Breast epithelium (tissue), 3 donors: ENCODE results near the gene CAMTA1.

Source experiments
- POLR2A ChIP-seq: fragments of 450-650 bp; IDR thresholded peaks from one replicate; pipeline ENCODE4 v1.6.1; 2016; ENCODE audit warnings: antibody characterized with exemption, mild to moderate bottlenecking, moderate library complexity
- POLR2AphosphoS5 ChIP-seq, 3 donors: sonication (generic); formaldehyde crosslinking; IDR thresholded peaks; one replicate each; pipeline ENCODE4 v1.6.1; 2017; ENCODE audit warnings: antibody characterized with exemption in 3 of 3
- TF ChIP-seq, protein P1 (sequence below), 3 donors: fragments of 450-650 bp; IDR thresholded peaks; one replicate each; pipeline ENCODE4 v1.5.1; 2016 to 2017; ENCODE audit warnings: antibody characterized with exemption in 3 of 3, mild to moderate bottlenecking in 3 of 3, moderate library complexity in 3 of 3

DNA sequence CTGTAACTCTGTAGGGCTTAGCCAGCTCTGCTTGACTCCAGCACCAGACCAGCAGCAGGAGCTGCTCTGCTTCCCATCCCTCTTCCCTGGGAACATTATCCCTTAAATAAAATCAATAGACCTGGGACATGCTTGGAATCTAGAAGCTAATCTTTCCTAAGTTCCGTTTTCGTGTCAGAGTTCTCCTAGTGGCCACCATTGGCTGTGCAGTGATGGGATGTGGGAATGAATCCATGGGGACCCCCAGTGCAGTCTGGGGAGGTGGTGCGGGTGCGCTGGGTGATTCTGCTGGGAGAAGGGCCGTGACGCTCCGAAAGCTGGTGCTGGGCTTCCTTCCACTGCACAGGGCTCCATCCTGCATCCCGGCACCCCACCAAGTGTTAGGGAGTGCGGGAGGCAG, 202.7 kb downstream of the CAMTA1 start:
- TF ChIP-seq POLR2AphosphoS5 (IDR thresholded peaks at IDR 0.05) (no peak), POLR2A (no peak)
- TF ChIP-seq, protein P1, sequence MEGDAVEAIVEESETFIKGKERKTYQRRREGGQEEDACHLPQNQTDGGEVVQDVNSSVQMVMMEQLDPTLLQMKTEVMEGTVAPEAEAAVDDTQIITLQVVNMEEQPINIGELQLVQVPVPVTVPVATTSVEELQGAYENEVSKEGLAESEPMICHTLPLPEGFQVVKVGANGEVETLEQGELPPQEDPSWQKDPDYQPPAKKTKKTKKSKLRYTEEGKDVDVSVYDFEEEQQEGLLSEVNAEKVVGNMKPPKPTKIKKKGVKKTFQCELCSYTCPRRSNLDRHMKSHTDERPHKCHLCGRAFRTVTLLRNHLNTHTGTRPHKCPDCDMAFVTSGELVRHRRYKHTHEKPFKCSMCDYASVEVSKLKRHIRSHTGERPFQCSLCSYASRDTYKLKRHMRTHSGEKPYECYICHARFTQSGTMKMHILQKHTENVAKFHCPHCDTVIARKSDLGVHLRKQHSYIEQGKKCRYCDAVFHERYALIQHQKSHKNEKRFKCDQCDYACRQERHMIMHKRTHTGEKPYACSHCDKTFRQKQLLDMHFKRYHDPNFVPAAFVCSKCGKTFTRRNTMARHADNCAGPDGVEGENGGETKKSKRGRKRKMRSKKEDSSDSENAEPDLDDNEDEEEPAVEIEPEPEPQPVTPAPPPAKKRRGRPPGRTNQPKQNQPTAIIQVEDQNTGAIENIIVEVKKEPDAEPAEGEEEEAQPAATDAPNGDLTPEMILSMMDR (IDR thresholded peaks at IDR 0.05) = no peak
